GM12872 (cell line): ENCODE results near the gene ZNF750.

Experiments
- CTCF ChIP-seq: IDR thresholded peaks from 3 replicates; pipeline ENCODE4 v1.5.1; 2011; ENCODE audit warnings: low read depth, mild to moderate bottlenecking, low read length, moderate library complexity; ENCODE audit not compliant: insufficient read depth

ZNF750 gene

DNA sequence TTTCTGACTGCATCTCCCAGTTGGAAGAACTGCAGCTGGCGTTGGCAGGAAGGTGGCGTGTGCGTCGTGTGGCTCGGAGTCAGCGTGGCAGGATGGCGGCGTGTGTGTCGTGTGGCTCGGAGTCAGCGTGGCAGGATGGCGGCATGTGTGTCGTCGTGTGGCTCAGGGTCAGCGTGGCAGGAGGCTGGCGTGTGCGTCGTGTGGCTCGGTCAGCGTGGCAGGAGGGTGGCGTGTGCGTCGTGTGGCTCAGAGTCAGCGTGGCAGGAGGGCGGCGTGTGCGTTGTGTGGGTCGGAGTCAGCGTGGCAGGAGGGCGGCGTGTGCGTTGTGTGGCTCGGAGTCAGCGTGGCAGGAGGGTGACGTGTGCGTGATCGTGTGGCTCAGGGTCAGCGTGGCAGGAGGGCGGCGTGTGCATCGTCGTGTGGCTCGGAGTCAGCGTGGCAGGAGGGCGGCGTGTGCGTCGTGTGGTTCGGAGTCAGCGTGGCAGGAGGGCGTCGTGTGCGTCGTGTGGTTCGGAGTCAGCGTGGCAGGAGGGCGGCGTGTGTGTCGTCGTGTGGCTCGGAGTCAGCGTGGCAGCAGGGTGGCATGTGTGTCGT is 38.3 kb downstream of the ZNF750 start:
- TF ChIP-seq CTCF = no peak

- TF ChIP-seq CTCF = no peak
Observed at GRCh38 chr17:82800885-82801284, 38.9 kb downstream of the ZNF750 start.

- TF ChIP-seq CTCF = no peak
Observed at GRCh38 chr17:82799591-82799990, 40.2 kb downstream of the ZNF750 start.

DNA sequence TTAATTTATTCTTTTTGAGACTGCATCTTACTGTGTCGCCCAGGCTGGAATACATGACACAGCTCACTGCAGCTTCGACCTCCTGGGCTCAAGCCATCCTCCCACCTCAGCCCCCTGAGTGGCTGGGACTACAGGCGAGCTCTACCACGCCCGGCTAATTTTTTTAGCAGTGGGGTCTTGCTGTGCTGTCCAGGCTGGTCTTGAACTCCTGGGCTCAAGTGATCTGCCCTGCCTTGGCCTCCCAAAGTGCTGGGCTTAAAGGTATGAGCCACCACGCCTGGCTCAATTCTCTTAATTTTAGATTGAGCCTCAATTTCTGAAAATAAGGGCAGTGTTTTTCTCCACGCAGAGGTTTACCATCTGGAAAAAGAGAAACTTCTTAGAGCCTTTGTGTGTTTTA is 41.1 kb downstream of the ZNF750 start:
- TF ChIP-seq CTCF = no peak

- TF ChIP-seq CTCF = no peak
Observed at GRCh38 chr17:82797061-82797460, 42.8 kb downstream of the ZNF750 start.

- no peak for TF ChIP-seq CTCF
Observed at GRCh38 chr17:82795615-82796014, 44.2 kb downstream of the ZNF750 start.

GRCh38 chr17:82794781-82795482 is 44.9 kb downstream of the ZNF750 start:
- TF ChIP-seq CTCF = no peak
